OCI-LY1 (cell line): ENCODE data around the gene ADAMTS18.

Source experiments
- H2AFZ ChIP-seq: fragments of 200-600 bp; sonication (generic), shearing (Covaris generic); 2 replicates; pipeline ENCODE4 v1.6.0; 2014; ENCODE audit warnings: antibody characterized with exemption, mild to moderate bottlenecking, low read length
- H3F3A ChIP-seq: fragments of 200-600 bp; sonication (generic), shearing (Covaris generic); 2 replicates; pipeline ENCODE4 v1.6.0; 2014; ENCODE audit warnings: mild to moderate bottlenecking, antibody characterized with exemption, low read length, moderate library complexity; ENCODE audit not compliant: insufficient read depth
- H3K27ac ChIP-seq: fragments of 200-600 bp; sonication (generic); 2 replicates; pipeline ENCODE4 v1.5.1; 2014; ENCODE audit warnings: low read length, mixed run types, mild to moderate bottlenecking, low read depth; ENCODE audit not compliant: poor library complexity, severe bottlenecking
- H3K27me3 ChIP-seq: fragments of 200-600 bp; sonication (generic); 2 replicates; pipeline ENCODE4 v1.6.0; 2014; ENCODE audit warnings: antibody characterized with exemption, mild to moderate bottlenecking, low read length, moderate library complexity; ENCODE audit not compliant: insufficient read depth
- H3K36me3 ChIP-seq: fragments of 200-600 bp; sonication (generic); 2 replicates; pipeline ENCODE4 v1.6.1; 2014; ENCODE audit warnings: mild to moderate bottlenecking, antibody characterized with exemption, low read length, moderate library complexity, mixed read lengths; ENCODE audit not compliant: insufficient read depth
- H3K4me1 ChIP-seq: fragments of 200-600 bp; sonication (generic); 2 replicates; pipeline ENCODE4 v1.5.1; 2014; ENCODE audit warnings: mild to moderate bottlenecking, low read length, moderate library complexity; ENCODE audit not compliant: insufficient read depth, severe bottlenecking
- H3K4me2 ChIP-seq: fragments of 200-600 bp; sonication (generic), shearing (Covaris generic); 2 replicates; pipeline ENCODE4 v1.6.1; 2014; ENCODE audit warnings: low read length
- H3K4me3 ChIP-seq: fragments of 200-600 bp; sonication (generic); 2 replicates; pipeline ENCODE4 v1.5.1; 2014; ENCODE audit warnings: low read length, low read depth, mild to moderate bottlenecking, mixed read lengths; ENCODE audit not compliant: poor library complexity, severe bottlenecking
- H3K79me2 ChIP-seq: fragments of 200-600 bp; shearing (Covaris generic); 2 replicates; pipeline ENCODE4 v1.6.1; 2016; ENCODE audit warnings: mixed run types, low read length, mixed read lengths; ENCODE audit not compliant: insufficient read depth
- H3K9ac ChIP-seq: fragments of 200-600 bp; sonication (generic), shearing (Covaris generic); 2 replicates; pipeline ENCODE4 v1.6.1; 2014; ENCODE audit warnings: mild to moderate bottlenecking, low read length, mixed read lengths
- H3K9me2 ChIP-seq: fragments of 200-600 bp; sonication (generic), shearing (Covaris generic); 2 replicates; pipeline ENCODE4 v1.6.1; 2014; ENCODE audit warnings: low read depth, mild to moderate bottlenecking, low read length, mixed read lengths
- H3K9me3 ChIP-seq: fragments of 200-600 bp; shearing (Covaris generic); 2 replicates; pipeline ENCODE4 v1.6.1; 2014; ENCODE audit warnings: low read length, mixed read lengths
- H4K20me1 ChIP-seq: fragments of 200-600 bp; sonication (generic), shearing (Covaris generic); 2 replicates; pipeline ENCODE4 v1.6.0; 2016; ENCODE audit warnings: mild to moderate bottlenecking, low read length; ENCODE audit not compliant: insufficient read depth
- EZH2 ChIP-seq: fragments of 200-600 bp; sonication (generic), shearing (Covaris generic); IDR thresholded peaks from 2 replicates; pipeline ENCODE4 v1.8.0; 2017; ENCODE audit warnings: borderline replicate concordance, mixed run types, mild to moderate bottlenecking, antibody characterized with exemption, low read length, moderate library complexity, mixed read lengths
- TF ChIP-seq, protein P1 (sequence below): fragments of 200-600 bp; sonication (generic), shearing (Covaris generic); IDR thresholded peaks from 2 replicates; pipeline ENCODE4 v1.5.1; 2017; ENCODE audit warnings: mild to moderate bottlenecking, antibody characterized with exemption, low read length, moderate library complexity, mixed read lengths

ADAMTS18 gene

DNA sequence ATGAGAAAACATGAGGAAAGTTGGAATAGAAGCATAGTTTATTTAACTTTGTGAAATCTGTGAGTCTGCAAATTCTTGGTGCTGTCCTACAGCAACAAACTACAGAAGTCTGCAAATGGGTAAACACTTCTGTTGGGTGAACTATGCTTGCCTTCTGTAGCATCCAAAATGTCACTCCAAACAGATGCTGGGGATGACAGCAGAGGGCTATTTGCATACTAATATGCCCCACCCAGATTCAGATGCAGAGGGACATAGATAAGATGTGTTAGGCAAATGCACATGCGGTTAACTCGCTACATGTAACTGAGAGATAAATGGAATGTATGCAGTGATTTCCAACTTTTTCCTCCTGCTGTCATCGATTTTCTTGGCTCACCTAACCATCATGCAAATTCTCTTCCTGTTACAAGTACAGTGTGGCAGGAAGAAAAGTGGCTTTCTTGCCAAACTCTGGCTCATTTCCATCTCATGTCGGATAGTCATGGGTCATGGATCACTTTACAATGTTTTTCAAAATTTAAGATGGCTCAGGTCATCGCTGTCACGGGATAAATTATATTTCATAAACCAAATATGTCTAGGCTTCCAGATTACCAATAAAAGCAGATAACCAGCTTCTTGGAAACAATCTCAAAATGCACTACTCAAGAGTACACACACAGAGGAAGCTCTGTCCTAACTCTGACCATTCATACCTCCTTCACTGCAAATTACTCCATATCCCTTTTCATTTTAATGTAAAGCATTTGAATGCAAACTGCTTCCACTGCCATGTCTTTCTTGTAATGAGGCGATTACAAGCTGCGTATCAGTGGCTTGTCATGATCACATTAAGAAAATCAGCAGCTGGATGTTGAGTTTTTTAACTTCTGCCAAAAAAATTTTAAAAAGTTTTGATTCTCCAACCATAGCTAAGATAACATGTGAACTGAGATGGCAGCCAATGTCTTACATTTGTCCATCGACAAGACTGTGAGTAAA, 47.7 kb downstream of the ADAMTS18 start:
- Histone ChIP-seq H3K27ac (no peak overlapping the region), H3K4me2 (no peak overlapping the region), H3K4me3 (no peak overlapping the region), H3K9ac (no peak overlapping the region), H3K9me3 (no peaks in the 10 kb centered on the region), H3K9me2 (no peaks in the 10 kb centered on the region), H4K20me1 (no peaks in the 10 kb centered on the region), H3F3A (no peaks in the 10 kb centered on the region), H3K79me2 (no peaks in the 10 kb centered on the region), H3K27me3 (no peaks in the 10 kb centered on the region), H3K36me3 (no peaks in the 10 kb centered on the region), H3K4me1 (no peaks in the 10 kb centered on the region), H2AFZ (no peak overlapping the region)
- TF ChIP-seq EZH2 = no peak

DNA sequence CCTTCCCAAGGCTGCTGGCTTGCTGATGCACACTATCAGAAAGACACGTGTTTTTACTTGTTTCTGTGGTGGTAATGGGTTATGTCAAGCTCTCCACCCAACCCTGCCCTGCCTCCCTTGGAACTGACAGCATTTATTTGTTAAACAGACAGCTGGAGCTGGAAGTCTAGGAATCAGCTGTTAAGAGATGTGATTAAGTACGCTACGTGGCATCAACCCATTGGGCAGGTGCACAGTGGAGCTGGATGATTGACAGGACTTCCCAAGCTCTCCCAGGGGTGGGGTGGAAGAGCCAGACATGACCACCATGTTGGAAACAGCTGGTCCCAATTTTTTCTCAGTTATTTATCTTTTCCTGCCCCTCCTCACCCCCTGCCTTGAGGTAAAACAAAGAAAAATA, 49.4 kb downstream of the ADAMTS18 start:
- Histone ChIP-seq H3K27ac (no peak overlapping the region), H3K9me2 (no peaks in the 10 kb centered on the region), H3K36me3 (no peaks in the 10 kb centered on the region), H3F3A (no peaks in the 10 kb centered on the region), H4K20me1 (no peaks in the 10 kb centered on the region), H3K4me2 (no peak overlapping the region), H3K79me2 (no peaks in the 10 kb centered on the region), H3K4me1 (no peaks in the 10 kb centered on the region), H2AFZ (no peak overlapping the region), H3K9ac (no peak overlapping the region), H3K27me3 (no peaks in the 10 kb centered on the region), H3K9me3 (no peaks in the 10 kb centered on the region), H3K4me3 (no peak overlapping the region)
- TF ChIP-seq, protein P1, sequence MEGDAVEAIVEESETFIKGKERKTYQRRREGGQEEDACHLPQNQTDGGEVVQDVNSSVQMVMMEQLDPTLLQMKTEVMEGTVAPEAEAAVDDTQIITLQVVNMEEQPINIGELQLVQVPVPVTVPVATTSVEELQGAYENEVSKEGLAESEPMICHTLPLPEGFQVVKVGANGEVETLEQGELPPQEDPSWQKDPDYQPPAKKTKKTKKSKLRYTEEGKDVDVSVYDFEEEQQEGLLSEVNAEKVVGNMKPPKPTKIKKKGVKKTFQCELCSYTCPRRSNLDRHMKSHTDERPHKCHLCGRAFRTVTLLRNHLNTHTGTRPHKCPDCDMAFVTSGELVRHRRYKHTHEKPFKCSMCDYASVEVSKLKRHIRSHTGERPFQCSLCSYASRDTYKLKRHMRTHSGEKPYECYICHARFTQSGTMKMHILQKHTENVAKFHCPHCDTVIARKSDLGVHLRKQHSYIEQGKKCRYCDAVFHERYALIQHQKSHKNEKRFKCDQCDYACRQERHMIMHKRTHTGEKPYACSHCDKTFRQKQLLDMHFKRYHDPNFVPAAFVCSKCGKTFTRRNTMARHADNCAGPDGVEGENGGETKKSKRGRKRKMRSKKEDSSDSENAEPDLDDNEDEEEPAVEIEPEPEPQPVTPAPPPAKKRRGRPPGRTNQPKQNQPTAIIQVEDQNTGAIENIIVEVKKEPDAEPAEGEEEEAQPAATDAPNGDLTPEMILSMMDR = no peak
- TF ChIP-seq EZH2 = no peak

- H3K79me2 ChIP-seq = no peaks in the 10 kb centered on the region
- H3K9me3 ChIP-seq = no peaks in the 10 kb centered on the region
- no peaks in the 10 kb centered on the region for H3F3A ChIP-seq
- H3K4me3 ChIP-seq = no peak overlapping the region
- H3K27me3 ChIP-seq = no peaks in the 10 kb centered on the region
- no peak overlapping the region for H2AFZ ChIP-seq
- H3K27ac ChIP-seq = no peak overlapping the region
- no peaks in the 10 kb centered on the region for H3K9me2 ChIP-seq
- H3K9ac ChIP-seq = no peak overlapping the region
- no peaks in the 10 kb centered on the region for H3K36me3 ChIP-seq
- H3K4me2 ChIP-seq = no peak overlapping the region
- H4K20me1 ChIP-seq = no peaks in the 10 kb centered on the region
- TF ChIP-seq, protein P1 = no peak
- TF ChIP-seq EZH2 = no peak
- no peaks in the 10 kb centered on the region for H3K4me1 ChIP-seq
Observed at GRCh38 chr16:77383606-77384187, 51.1 kb downstream of the ADAMTS18 start.
